ENCODE measurements around the gene TPGS1.
A peak's percentile ranks its signal among the peaks of the same experiment; 100 is the strongest.

TPGS1 gene

GRCh38 chr19:508204-509150 is 1.2 kb downstream of the TPGS1 start:
- DNase-seq (ENCODE audit: low read depth), result no peak
- H3K4me3 ChIP-seq (ENCODE audit: low read length), result peak overlapping the region; percentile 88
- no peak for TF ChIP-seq CTCF (IDR thresholded peaks at IDR 0.05; ENCODE audit: insufficient read depth, low read depth, low read length, missing control alignments)

GRCh38 chr19:510606-511100 is 3.4 kb downstream of the TPGS1 start:
- H3K4me3 ChIP-seq (ENCODE audit: low read length), result peak overlapping the region; percentile 15
- TF ChIP-seq CTCF (IDR thresholded peaks at IDR 0.05; ENCODE audit: insufficient read depth, low read depth, low read length, missing control alignments), result peak; percentile 86
- DNase-seq (ENCODE audit: low read depth), result peak; percentile 84

- peak; percentile 85 for DNase-seq (ENCODE audit: low read depth)
- peak overlapping the region; percentile 15 for H3K4me3 ChIP-seq (ENCODE audit: low read length)
These were observed 4.0 kb downstream of the TPGS1 start for GRCh38 chr19:511101-511851.

GRCh38 chr19:512547-513365 is 5.5 kb downstream of the TPGS1 start:
- no peak overlapping the region for H3K4me3 ChIP-seq (ENCODE audit: low read length)
- no peak for DNase-seq (ENCODE audit: low read depth)
- no peak for TF ChIP-seq CTCF (IDR thresholded peaks at IDR 0.05; ENCODE audit: insufficient read depth, low read depth, low read length, missing control alignments)

More at GRCh38 chr19:511101-511851, 4.0 kb downstream of the TPGS1 start:
- TF ChIP-seq CTCF (IDR thresholded peaks at IDR 0.05; ENCODE audit: insufficient read depth, low read depth, low read length, missing control alignments), result no peak

GRCh38 chr19:513368-514165 is 6.3 kb downstream of the TPGS1 start:
- TF ChIP-seq CTCF (IDR thresholded peaks at IDR 0.05; ENCODE audit: insufficient read depth, low read depth, low read length, missing control alignments), result no peak

More at GRCh38 chr19:513368-514165, 6.3 kb downstream of the TPGS1 start:
- no peak for DNase-seq (ENCODE audit: low read depth)
- no peak overlapping the region for H3K4me3 ChIP-seq (ENCODE audit: low read length)

All from epithelial cell of esophagus (primary cell).